Endometrial microvascular endothelial cells (primary cell): ENCODE data around the gene ORMDL2. TPM values are rescaled to one million over a fixed set of nuclear protein-coding genes. Genes with fewer than 3 reads are reported as not detected.
"Not testable (repeated sequence)": the region's sequence is repeated elsewhere in the genome, so short reads cannot be mapped to it uniquely, and the experiment has no call there.

Experiments used
- in situ Hi-C: cut with HindIII; loops from 2 replicates; pipeline ENCODE4 v1.10.0; 2017; ENCODE audit warnings: low sequenced_read_pairs, low pct_unique_long_range_greater_than_20kb; ENCODE audit errors: inconsistent ontology term
- total RNA-seq: library from RNA; depleted of rRNA; stranded (reverse); fragments of >200 nt; gene quantifications from one replicate; pipeline ENCODE4 v1.2.3, GENCODE V29; 2015; ENCODE audit errors: inconsistent ontology term

ORMDL2 gene
- total RNA-seq, 1 donor from 2014 or later = 44.0 TPM

DNA sequence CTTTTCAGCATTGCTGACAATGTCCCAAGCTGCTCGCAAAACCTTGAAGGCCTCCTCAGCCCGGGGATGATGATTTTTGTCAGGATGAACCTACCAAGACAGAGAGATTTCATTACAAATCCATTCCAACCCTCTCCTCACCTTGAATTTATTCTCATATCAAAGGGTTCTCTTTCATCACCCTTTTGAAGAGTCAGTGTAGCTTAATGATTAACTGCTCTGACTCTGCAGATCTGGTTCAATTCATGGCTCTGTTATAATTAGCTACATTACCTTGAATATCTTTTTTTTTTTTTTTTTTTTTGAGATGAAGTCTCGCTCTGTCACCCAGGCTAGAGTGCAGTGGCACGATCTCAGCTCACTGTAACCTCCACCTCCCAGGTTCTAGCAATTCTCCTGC is 5.6 kb downstream of the ORMDL2 start:
- in situ Hi-C loops = no loop called here

GRCh38 chr12:55824726-55825125 is 6.9 kb downstream of the ORMDL2 start:
- in situ Hi-C loops = no loop called here

- in situ Hi-C loops = no loop called here
These were observed 10.0 kb downstream of the ORMDL2 start for GRCh38 chr12:55827806-55828205.

- in situ Hi-C loops = no loop called here
These were observed 10.5 kb downstream of the ORMDL2 start for GRCh38 chr12:55828357-55828756.

GRCh38 chr12:55829967-55830600 is 12.2 kb downstream of the ORMDL2 start:
- in situ Hi-C loops = no loop called here

GRCh38 chr12:55830601-55831446 is 13.0 kb downstream of the ORMDL2 start:
- in situ Hi-C loops = no loop called here

GRCh38 chr12:55831447-55831815 is 13.6 kb downstream of the ORMDL2 start:
- in situ Hi-C loops = no loop called here

- in situ Hi-C loops = no loop called here
These were observed 15.2 kb downstream of the ORMDL2 start for GRCh38 chr12:55833056-55833455.

- in situ Hi-C loops = not testable (repeated sequence)
These were observed 16.6 kb downstream of the ORMDL2 start for GRCh38 chr12:55834400-55834799.

- in situ Hi-C loops = no loop called here
These were observed 20.5 kb downstream of the ORMDL2 start for GRCh38 chr12:55838361-55838760.

- in situ Hi-C loops = no loop called here
These were observed 21.7 kb downstream of the ORMDL2 start for GRCh38 chr12:55839345-55840140.

- in situ Hi-C loops = no loop called here
These were observed 22.9 kb downstream of the ORMDL2 start for GRCh38 chr12:55840581-55841351.

DNA sequence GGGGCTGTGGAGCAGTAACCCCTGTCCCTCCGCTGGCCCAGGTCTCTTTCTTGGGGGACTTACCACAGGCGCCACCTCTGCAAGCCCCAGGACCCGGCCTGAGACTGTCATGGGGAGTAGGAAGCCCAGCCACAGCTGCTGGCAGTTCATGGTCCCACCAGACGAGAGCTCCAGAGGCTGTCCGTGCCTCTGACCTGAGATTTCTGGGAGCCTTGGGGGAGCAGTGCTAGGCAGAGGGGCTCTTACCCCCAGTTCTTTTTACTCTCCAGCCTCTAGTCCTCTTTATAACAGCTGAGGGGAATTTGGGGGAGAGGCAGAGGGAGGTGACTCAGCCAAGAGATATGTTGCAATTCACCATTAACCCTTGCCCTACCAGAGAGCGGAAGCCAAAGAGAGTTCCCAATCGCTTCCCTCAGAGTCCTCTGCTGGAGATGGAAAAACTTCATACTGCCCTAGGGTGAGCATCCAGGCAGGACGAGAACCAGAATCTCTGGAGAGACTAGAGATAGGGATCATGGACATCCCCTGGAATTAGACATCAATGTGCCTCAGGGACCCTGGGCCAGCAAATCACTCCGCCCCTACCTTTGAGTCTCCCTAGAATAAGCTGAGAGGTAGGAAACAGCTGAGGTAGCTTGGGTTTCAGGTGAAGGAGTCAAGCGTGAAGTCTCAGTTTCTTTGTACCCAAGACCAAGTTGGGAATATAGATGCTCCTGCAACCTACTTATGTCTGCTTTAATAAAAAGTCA is 25.0 kb downstream of the ORMDL2 start, which contains the start of gene MMP19:
TSS of gene MMP19 (minus strand) at position 256 of the 749 bp plus-strand sequence. CDS start at position 150, 106 bp downstream.
- in situ Hi-C loops = no loop called here

DNA sequence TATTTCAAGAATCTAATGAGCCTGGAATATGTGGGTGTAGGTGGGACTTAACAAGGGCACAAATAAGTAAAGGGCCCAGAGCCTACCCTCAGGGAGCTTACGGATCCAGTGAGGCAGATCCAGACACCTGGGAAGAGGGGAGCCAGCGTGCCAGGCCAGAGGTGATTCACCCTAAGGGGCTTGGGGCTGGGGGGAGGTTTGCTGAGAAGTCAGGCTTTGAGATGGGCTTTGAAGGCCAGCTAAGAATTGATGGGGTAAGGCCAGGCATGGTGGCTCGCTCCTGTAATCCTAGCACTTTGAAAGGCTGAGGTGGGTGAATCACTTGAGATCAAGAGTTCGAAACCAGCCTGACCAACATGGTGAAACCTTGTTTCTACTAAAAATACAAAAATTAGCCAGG is 25.6 kb downstream of the ORMDL2 start:
- in situ Hi-C loops = no loop called here

- in situ Hi-C loops = no loop called here
These were observed 27.1 kb downstream of the ORMDL2 start for GRCh38 chr12:55844961-55845360.

GRCh38 chr12:55845361-55845760 is 27.5 kb downstream of the ORMDL2 start:
- in situ Hi-C loops = no loop called here

DNA sequence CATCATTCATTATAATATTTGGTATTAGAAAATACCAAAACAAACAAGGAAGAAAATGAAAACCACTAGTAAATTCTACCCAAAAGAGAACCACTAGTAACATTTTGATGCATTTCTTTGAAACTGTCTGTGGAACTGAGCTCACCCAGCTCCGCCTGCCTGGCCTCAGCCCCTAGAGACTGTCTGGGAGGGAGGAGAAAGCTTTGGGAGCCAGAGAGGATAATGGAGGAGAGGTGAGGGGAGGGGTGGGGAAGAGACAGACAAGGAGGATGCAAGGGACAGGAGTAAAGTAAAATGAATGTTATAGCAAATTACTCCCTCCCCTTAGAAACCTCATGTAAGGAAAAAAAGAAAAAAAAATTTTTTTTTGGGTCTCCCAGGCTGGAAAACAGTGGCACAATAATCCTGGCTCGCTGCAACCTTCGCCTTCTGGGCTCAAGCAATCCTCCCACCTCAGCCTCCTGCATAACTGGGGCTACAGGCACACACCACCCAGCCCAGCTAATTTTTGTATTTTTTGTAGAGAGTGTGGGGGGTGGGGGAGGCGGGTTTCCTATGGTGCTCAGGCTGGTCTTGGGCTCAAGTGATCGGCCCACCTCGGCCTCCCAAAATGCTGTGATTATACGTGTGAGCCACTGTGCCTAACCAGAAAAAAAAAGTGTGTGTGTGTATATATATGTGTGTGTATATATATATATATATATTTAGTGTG is 28.1 kb downstream of the ORMDL2 start:
- in situ Hi-C loops = no loop called here

DNA sequence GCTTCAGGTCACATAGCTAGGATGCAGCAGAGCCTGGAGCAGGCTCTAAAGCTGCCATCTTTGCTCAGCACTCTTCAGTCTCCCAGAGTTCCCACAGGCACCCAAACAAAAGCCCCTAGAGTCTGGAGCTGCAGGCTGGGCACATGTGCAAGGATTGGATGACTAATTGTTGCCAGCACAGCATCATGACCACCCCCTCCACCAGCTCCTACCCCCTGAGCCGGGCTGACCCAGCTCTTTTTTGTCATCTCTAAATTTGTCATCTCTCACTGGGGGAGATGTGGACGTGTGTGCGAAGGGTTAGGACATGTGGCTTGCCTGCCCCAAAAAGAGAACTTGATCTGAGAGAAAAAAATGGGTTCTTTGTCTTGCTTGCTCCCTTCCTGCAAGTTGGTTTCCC is 29.2 kb downstream of the ORMDL2 start:
- in situ Hi-C loops = no loop called here
